ENCODE measurements around the gene STRIT1.

- no peak for TF ChIP-seq POLR2A (IDR thresholded peaks at IDR 0.05; ENCODE audit: low read length)
- no peak for TF ChIP-seq GATA1 (IDR thresholded peaks at IDR 0.05; ENCODE audit: low read depth, low read length)
Observed at GRCh38 chr3:155281912-155282311, 11.6 kb downstream of the STRIT1 start.

Measured in erythroblast (primary cell).